Measurements from ENCODE around the gene RIT2.

The RIT2 gene

GRCh38 chr18:42813570-42813969 is 301.9 kb downstream of the RIT2 start:
- TF ChIP-seq CTCF (IDR thresholded peaks at IDR 0.05) = no peak

- no peak for TF ChIP-seq CTCF (IDR thresholded peaks at IDR 0.05)
These were observed 307.6 kb downstream of the RIT2 start for GRCh38 chr18:42807887-42808286.

DNA sequence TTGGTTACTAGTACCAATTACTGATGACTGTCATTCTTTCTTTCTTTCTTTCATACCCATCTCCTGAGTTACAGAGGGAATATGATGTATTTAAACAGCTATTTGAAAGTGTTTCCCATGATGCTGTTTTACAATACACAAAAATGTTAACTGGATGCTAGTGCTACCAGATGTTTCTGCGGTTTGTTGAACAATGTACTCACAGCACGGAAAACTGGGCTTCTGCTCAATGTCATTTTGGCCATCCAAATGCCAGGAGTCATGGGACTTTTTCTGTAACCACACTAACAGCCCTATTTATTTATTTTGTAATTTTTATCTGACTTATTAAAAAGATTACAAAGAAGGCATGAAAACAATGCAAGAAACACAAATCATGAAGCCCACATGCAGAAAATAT is 313.8 kb downstream of the RIT2 start:
- no peak for TF ChIP-seq CTCF (IDR thresholded peaks at IDR 0.05)

- no peak for TF ChIP-seq CTCF (IDR thresholded peaks at IDR 0.05)
These were observed 316.8 kb downstream of the RIT2 start for GRCh38 chr18:42798606-42799170.

- TF ChIP-seq CTCF (IDR thresholded peaks at IDR 0.05) = no peak
These were observed 322.8 kb downstream of the RIT2 start for GRCh38 chr18:42792731-42793130.

DNA sequence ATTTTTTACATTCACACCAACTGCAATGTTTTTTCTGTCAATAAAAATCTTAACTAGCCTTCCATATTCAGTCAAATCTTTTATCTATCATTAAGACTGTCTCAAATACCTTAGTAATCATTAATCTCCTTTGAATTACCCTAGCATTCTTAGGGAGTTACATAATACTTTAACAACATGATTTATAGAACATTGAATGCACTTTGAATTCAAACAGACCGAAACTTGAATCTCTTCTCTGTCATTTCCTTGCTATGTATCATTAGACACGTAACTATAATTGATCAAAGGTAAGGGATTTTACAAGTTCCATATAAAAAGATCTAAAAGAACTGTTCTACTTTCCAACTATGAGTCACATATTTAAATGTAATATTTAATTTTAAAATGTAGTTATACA is 330.9 kb downstream of the RIT2 start:
- TF ChIP-seq CTCF (IDR thresholded peaks at IDR 0.05) = no peak

GRCh38 chr18:42782929-42783328 is 332.6 kb downstream of the RIT2 start:
- no peak for TF ChIP-seq CTCF (IDR thresholded peaks at IDR 0.05)

DNA sequence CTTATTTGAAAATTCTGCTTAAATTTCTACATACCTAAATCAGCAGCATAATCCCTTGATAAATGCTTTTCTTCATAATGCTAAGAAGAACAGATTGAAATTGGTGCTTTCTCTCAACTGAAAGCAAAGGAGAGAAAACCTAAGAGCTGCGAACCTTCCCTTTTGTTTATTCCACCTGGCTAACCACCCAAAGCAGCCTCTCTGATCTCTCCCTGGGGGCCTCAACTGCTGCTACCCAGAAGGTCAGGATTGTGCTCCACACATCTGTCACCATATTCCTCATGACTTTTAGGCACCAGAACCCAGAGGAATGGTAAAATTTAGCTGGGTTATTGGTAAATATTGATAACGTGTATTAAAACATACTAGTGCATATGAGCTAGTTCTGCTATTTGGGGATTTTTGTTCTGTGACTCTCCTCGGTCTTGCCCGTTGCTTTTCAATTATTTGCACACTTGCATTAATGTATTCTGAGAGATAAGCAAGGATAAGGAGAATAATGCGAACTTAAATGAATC is 334.1 kb downstream of the RIT2 start:
- no peak for TF ChIP-seq CTCF (IDR thresholded peaks at IDR 0.05)
